ENCODE measurements around the gene FADS6. TPM values are rescaled to one million over a fixed set of nuclear protein-coding genes. Genes with fewer than 3 reads are reported as not detected.

Gene FADS6
- polyA plus RNA-seq, 1 donor (not counting 4 experiments of a cell fraction or from before 2014, with no cell fraction given) = 0.07 TPM

- Histone ChIP-seq H3K36me3 (ENCODE audit: control insufficient read depth in 2 of 2, extremely low read depth in 1 of 2, insufficient read depth in 2 of 2, low read length in 2 of 2) (peaks cover 0 to 4% of the 10 kb centered on the region in 2 experiments), H4K20me1 (ENCODE audit: control insufficient read depth, extremely low read depth, insufficient read depth, low read length) (no peaks in the 10 kb centered on the region), H3K4me3 (ENCODE audit: control insufficient read depth in 2 of 3, extremely low read depth in 1 of 3, insufficient read depth in 2 of 3, low read depth in 1 of 3, low read length in 3 of 3) (no peak overlapping the region), H3K27me3 (ENCODE audit: control insufficient read depth, extremely low read depth, insufficient read depth, low read length) (no peaks in the 10 kb centered on the region), H3K4me2 (ENCODE audit: control insufficient read depth, extremely low read depth, insufficient read depth, low read depth, low read length) (no peak overlapping the region), H3K9ac (ENCODE audit: control insufficient read depth, extremely low read depth, insufficient read depth, low read length) (no peak overlapping the region), H2AFZ (ENCODE audit: control insufficient read depth, low read length) (no peak overlapping the region), H3K9me3 (ENCODE audit: control insufficient read depth, low read depth, low read length) (no peaks in the 10 kb centered on the region), H3K27ac (ENCODE audit: control insufficient read depth, insufficient read depth, low read length) (no peak overlapping the region), H3K4me1 (ENCODE audit: control insufficient read depth, extremely low read depth, insufficient read depth, low read length) (peaks cover 17% of the 10 kb centered on the region), H3K79me2 (ENCODE audit: control insufficient read depth, insufficient read depth, low read length) (peaks cover 8% of the 10 kb centered on the region), H3K9me1 (ENCODE audit: control insufficient read depth, extremely low read depth, insufficient read depth, low read length) (no peaks in the 10 kb centered on the region)
- TF ChIP-seq CTCF (optimal IDR thresholded peaks at IDR 0.05 in 1 of 3, IDR thresholded peaks at IDR 0.05 in 1 of 3, conservative IDR thresholded peaks at IDR 0.05 in 1 of 3; ENCODE audit: extremely low read depth in 1 of 3, insufficient read depth in 2 of 3, low read length in 3 of 3) = no peak
- no peak for TF ChIP-seq EZH2 (IDR thresholded peaks at IDR 0.05; ENCODE audit: low read length)
- DNase-seq (ENCODE audit: low read depth, low spot score) (no peak), FAIRE-seq (no peak)
- dilution Hi-C loops (cut with MboI; ENCODE audit: extremely low pct_ligation_motif_present, low sequenced_read_pairs) = no loop called here
These were observed 24.6 kb downstream of the FADS6 start for GRCh38 chr17:74868908-74869255.

GRCh38 chr17:74868251-74868907, 25.1 kb downstream of the FADS6 start:
- Histone ChIP-seq H3K4me3 (ENCODE audit: control insufficient read depth in 2 of 3, extremely low read depth in 1 of 3, insufficient read depth in 2 of 3, low read depth in 1 of 3, low read length in 3 of 3) (no peak overlapping the region), H2AFZ (ENCODE audit: control insufficient read depth, low read length) (no peak overlapping the region), H3K4me2 (ENCODE audit: control insufficient read depth, extremely low read depth, insufficient read depth, low read depth, low read length) (no peak overlapping the region), H3K79me2 (ENCODE audit: control insufficient read depth, insufficient read depth, low read length) (peaks cover 8% of the 10 kb centered on the region), H3K36me3 (ENCODE audit: control insufficient read depth in 2 of 2, extremely low read depth in 1 of 2, insufficient read depth in 2 of 2, low read length in 2 of 2) (peaks cover 0 to 4% of the 10 kb centered on the region in 2 experiments), H3K27ac (ENCODE audit: control insufficient read depth, insufficient read depth, low read length) (no peak overlapping the region), H3K27me3 (ENCODE audit: control insufficient read depth, extremely low read depth, insufficient read depth, low read length) (no peaks in the 10 kb centered on the region), H3K9me3 (ENCODE audit: control insufficient read depth, low read depth, low read length) (no peaks in the 10 kb centered on the region), H4K20me1 (ENCODE audit: control insufficient read depth, extremely low read depth, insufficient read depth, low read length) (no peaks in the 10 kb centered on the region), H3K4me1 (ENCODE audit: control insufficient read depth, extremely low read depth, insufficient read depth, low read length) (peaks cover 15% of the 10 kb centered on the region), H3K9me1 (ENCODE audit: control insufficient read depth, extremely low read depth, insufficient read depth, low read length) (no peaks in the 10 kb centered on the region), H3K9ac (ENCODE audit: control insufficient read depth, extremely low read depth, insufficient read depth, low read length) (no peak overlapping the region)
- DNase-seq (ENCODE audit: low read depth, low spot score) (no peak), FAIRE-seq (no peak)
- dilution Hi-C loops (cut with MboI; ENCODE audit: extremely low pct_ligation_motif_present, low sequenced_read_pairs) = no loop called here
- TF ChIP-seq EZH2 (IDR thresholded peaks at IDR 0.05; ENCODE audit: low read length) (no peak), CTCF (optimal IDR thresholded peaks at IDR 0.05 in 1 of 3, IDR thresholded peaks at IDR 0.05 in 1 of 3, conservative IDR thresholded peaks at IDR 0.05 in 1 of 3; ENCODE audit: extremely low read depth in 1 of 3, insufficient read depth in 2 of 3, low read length in 3 of 3) (no peak)

Data from keratinocyte (primary cell).